Liver (tissue), 3 donors: ENCODE results near the gene WAC.

Source experiments
- GABPA ChIP-seq, 2 donors: IDR thresholded peaks in 1 of 2; conservative IDR thresholded peaks in 1 of 2; 2 replicates each; pipeline ENCODE4 v1.6.1; 2016; ENCODE audit warnings: antibody characterized with exemption in 2 of 2, mild to moderate bottlenecking in 1 of 2, moderate library complexity in 1 of 2
- HNF4A ChIP-seq, 2 donors: conservative IDR thresholded peaks; 2 replicates each; pipeline ENCODE4 v1.6.1; 2016; ENCODE audit warnings: antibody characterized with exemption in 2 of 2, mild to moderate bottlenecking in 2 of 2
- TAF1 ChIP-seq: conservative IDR thresholded peaks from 2 replicates; pipeline ENCODE4 v1.6.1; 2016; ENCODE audit warnings: antibody characterized with exemption, mild to moderate bottlenecking
- TF ChIP-seq, protein P1 (sequence below): fragments of 150-350 bp; IDR thresholded peaks from 2 replicates; pipeline ENCODE4 v1.5.1; 2017; ENCODE audit warnings: improper control_type of control experiment, low read depth, low read length; ENCODE audit not compliant: missing input control
- TF ChIP-seq, protein P2 (sequence below): IDR thresholded peaks from 2 replicates; pipeline ENCODE4 v1.6.1; 2016; ENCODE audit warnings: antibody characterized with exemption
- TF ChIP-seq, protein P3 (sequence below): IDR thresholded peaks from 2 replicates; pipeline ENCODE4 v1.6.1; 2016; ENCODE audit warnings: antibody characterized with exemption, mild to moderate bottlenecking
- donor health status: healthy.
- donor health status: healthy.

DNA sequence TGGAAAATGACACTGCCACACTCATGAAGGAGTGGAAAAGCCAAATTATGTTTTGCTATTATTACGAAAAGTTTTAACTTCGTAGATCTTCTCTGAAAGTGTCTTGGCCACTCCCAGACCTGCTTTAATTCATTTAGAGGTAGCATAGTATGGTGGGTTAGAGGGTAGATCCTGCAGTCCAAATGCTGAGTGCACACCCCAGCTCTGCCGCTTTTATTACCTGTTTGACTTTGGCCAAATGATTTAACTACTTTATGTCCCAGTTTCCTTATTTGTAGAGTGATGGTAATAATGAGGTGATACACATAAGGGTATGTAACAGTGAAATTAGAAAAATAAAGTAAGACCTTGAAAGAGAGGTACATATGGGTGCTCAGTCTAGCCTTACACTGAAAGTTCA, 23.6 kb upstream of the WAC start:
- TF ChIP-seq, protein P1, sequence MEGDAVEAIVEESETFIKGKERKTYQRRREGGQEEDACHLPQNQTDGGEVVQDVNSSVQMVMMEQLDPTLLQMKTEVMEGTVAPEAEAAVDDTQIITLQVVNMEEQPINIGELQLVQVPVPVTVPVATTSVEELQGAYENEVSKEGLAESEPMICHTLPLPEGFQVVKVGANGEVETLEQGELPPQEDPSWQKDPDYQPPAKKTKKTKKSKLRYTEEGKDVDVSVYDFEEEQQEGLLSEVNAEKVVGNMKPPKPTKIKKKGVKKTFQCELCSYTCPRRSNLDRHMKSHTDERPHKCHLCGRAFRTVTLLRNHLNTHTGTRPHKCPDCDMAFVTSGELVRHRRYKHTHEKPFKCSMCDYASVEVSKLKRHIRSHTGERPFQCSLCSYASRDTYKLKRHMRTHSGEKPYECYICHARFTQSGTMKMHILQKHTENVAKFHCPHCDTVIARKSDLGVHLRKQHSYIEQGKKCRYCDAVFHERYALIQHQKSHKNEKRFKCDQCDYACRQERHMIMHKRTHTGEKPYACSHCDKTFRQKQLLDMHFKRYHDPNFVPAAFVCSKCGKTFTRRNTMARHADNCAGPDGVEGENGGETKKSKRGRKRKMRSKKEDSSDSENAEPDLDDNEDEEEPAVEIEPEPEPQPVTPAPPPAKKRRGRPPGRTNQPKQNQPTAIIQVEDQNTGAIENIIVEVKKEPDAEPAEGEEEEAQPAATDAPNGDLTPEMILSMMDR: no peak
- no peak for TF ChIP-seq TAF1
- no peak for TF ChIP-seq GABPA (IDR thresholded peaks at IDR 0.05 in 1 of 2, conservative IDR thresholded peaks at IDR 0.05 in 1 of 2)
- TF ChIP-seq, protein P2, sequence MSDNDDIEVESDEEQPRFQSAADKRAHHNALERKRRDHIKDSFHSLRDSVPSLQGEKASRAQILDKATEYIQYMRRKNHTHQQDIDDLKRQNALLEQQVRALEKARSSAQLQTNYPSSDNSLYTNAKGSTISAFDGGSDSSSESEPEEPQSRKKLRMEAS: no peak
- TF ChIP-seq HNF4A (conservative IDR thresholded peaks at IDR 0.05): no peak
- TF ChIP-seq, protein P3, sequence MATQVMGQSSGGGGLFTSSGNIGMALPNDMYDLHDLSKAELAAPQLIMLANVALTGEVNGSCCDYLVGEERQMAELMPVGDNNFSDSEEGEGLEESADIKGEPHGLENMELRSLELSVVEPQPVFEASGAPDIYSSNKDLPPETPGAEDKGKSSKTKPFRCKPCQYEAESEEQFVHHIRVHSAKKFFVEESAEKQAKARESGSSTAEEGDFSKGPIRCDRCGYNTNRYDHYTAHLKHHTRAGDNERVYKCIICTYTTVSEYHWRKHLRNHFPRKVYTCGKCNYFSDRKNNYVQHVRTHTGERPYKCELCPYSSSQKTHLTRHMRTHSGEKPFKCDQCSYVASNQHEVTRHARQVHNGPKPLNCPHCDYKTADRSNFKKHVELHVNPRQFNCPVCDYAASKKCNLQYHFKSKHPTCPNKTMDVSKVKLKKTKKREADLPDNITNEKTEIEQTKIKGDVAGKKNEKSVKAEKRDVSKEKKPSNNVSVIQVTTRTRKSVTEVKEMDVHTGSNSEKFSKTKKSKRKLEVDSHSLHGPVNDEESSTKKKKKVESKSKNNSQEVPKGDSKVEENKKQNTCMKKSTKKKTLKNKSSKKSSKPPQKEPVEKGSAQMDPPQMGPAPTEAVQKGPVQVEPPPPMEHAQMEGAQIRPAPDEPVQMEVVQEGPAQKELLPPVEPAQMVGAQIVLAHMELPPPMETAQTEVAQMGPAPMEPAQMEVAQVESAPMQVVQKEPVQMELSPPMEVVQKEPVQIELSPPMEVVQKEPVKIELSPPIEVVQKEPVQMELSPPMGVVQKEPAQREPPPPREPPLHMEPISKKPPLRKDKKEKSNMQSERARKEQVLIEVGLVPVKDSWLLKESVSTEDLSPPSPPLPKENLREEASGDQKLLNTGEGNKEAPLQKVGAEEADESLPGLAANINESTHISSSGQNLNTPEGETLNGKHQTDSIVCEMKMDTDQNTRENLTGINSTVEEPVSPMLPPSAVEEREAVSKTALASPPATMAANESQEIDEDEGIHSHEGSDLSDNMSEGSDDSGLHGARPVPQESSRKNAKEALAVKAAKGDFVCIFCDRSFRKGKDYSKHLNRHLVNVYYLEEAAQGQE: no peak
